NCI-H226 (cell line): ENCODE measurements around the gene RAPSN.

Source experiments
- DNase-seq: peaks from one replicate; pipeline ENCODE4 v3.0.0-alpha.2; 2015

The RAPSN gene

GRCh38 chr11:47387944-47388696 is 60.8 kb downstream of the RAPSN start:
- no peak for DNase-seq
